MM.1S (cell line): ENCODE measurements around the gene NADK.

Source experiments
- DNase-seq: peaks from one replicate; pipeline ENCODE4 v3.0.0-alpha.2; 2015
- H2AFZ ChIP-seq: fragments of 300-600 bp; sonication (generic); 2 replicates; pipeline ENCODE4 v1.6.0; 2016; ENCODE audit warnings: antibody characterized with exemption, low read length
- H3F3A ChIP-seq: fragments of 300-600 bp; sonication (generic); 2 replicates; pipeline ENCODE4 v1.6.1; 2016; ENCODE audit warnings: mild to moderate bottlenecking, antibody characterized with exemption, low read length, moderate library complexity, mixed read lengths; ENCODE audit not compliant: insufficient read depth
- H3K27ac ChIP-seq: fragments of 300-600 bp; sonication (generic); 2 replicates; pipeline ENCODE4 v1.5.1; 2016; ENCODE audit warnings: mild to moderate bottlenecking, low read length
- H3K27me3 ChIP-seq: fragments of 300-600 bp; sonication (generic); replicated peaks from 2 replicates; pipeline ENCODE4 v1.6.0; 2016; ENCODE audit warnings: low read length; ENCODE audit not compliant: insufficient read depth
- H3K36me3 ChIP-seq: fragments of 300-600 bp; sonication (generic); replicated peaks from 2 replicates; pipeline ENCODE4 v1.6.1; 2016; ENCODE audit warnings: mild to moderate bottlenecking, low read length, mixed read lengths; ENCODE audit not compliant: insufficient read depth
- H3K4me1 ChIP-seq: fragments of 300-600 bp; sonication (generic); 2 replicates; pipeline ENCODE4 v1.6.1; 2016; ENCODE audit warnings: low read length, mixed read lengths
- H3K4me2 ChIP-seq: fragments of 300-600 bp; sonication (generic); 2 replicates; pipeline ENCODE4 v1.6.0; 2016; ENCODE audit warnings: low read depth, low read length
- H3K4me3 ChIP-seq: fragments of 300-600 bp; sonication (generic); 2 replicates; pipeline ENCODE4 v1.5.1; 2016; ENCODE audit warnings: low read length, mixed read lengths
- H3K79me2 ChIP-seq: fragments of 300-600 bp; sonication (generic); 2 replicates; pipeline ENCODE4 v1.6.1; 2016; ENCODE audit warnings: mixed run types, low read length, mixed read lengths
- H3K9ac ChIP-seq: fragments of 300-600 bp; sonication (generic); 2 replicates; pipeline ENCODE4 v1.6.1; 2016; ENCODE audit warnings: low read length, mixed read lengths
- H3K9me2 ChIP-seq: fragments of 300-600 bp; sonication (generic); replicated peaks from 2 replicates; pipeline ENCODE4 v1.6.1; 2016; ENCODE audit warnings: mild to moderate bottlenecking, low read length, mixed read lengths; ENCODE audit not compliant: insufficient read depth
- H3K9me3 ChIP-seq: fragments of 300-600 bp; sonication (generic); replicated peaks from 2 replicates; pipeline ENCODE4 v1.6.1; 2016; ENCODE audit warnings: mild to moderate bottlenecking, low read length, mixed read lengths; ENCODE audit not compliant: insufficient read depth
- H4K20me1 ChIP-seq: fragments of 300-600 bp; sonication (generic); 2 replicates; pipeline ENCODE4 v1.6.1; 2016; ENCODE audit warnings: mild to moderate bottlenecking, low read length, moderate library complexity, mixed read lengths; ENCODE audit not compliant: insufficient read depth
- EZH2 ChIP-seq: fragments of 300-600 bp; sonication (generic); optimal IDR thresholded peaks from 2 replicates; pipeline ENCODE3; 2017; ENCODE audit warnings: low read depth, mild to moderate bottlenecking, antibody characterized with exemption, low read length, mixed read lengths
- EZH2phosphoT487 ChIP-seq: fragments of 300-600 bp; sonication (generic); IDR thresholded peaks from 2 replicates; pipeline ENCODE4 v1.6.1; 2018; ENCODE audit warnings: antibody characterized with exemption, low read length
- TF ChIP-seq, protein P1 (sequence below): fragments of 300-600 bp; sonication (generic); IDR thresholded peaks from 2 replicates; pipeline ENCODE4 v1.5.1; 2016; ENCODE audit warnings: antibody characterized with exemption, low read length, mixed read lengths

The NADK gene

DNA sequence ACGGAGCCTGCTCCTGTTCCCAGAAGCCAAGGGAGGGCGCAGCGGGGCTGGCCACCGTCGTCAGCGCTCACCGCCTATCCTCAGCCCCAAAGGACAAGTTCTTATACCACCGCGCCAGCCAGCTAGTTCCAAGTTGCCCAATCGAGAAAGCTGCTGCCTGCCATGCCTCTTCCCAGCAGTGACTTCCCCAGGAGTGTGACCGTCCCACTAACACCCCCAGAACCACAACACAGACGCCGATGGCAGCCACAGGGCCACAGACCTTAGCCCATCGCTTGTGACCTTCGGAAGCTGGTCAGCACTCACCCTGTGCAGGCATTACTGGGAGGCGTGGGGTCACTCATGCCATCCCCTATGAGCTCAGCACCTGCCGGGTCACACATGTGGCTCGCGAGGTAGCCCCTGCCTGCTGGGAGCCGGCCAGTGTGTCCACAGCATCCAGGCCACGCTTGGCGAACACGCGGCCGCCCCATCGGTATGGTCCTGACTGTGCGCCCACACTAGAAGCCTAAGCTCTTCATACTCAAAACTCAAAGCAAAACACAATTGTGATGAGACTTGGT, 20.1 kb downstream of the NADK start:
- no peak overlapping the region for H2AFZ ChIP-seq
- H3K27ac ChIP-seq = no peak overlapping the region
- no peaks in the 10 kb centered on the region for H3K27me3 ChIP-seq
- H3K4me1 ChIP-seq = no peaks in the 10 kb centered on the region
- H3K36me3 ChIP-seq = peaks cover 4% of the 10 kb centered on the region
- no peak overlapping the region for H3K4me2 ChIP-seq
- H3K9me3 ChIP-seq = no peaks in the 10 kb centered on the region
- TF ChIP-seq, protein P1, sequence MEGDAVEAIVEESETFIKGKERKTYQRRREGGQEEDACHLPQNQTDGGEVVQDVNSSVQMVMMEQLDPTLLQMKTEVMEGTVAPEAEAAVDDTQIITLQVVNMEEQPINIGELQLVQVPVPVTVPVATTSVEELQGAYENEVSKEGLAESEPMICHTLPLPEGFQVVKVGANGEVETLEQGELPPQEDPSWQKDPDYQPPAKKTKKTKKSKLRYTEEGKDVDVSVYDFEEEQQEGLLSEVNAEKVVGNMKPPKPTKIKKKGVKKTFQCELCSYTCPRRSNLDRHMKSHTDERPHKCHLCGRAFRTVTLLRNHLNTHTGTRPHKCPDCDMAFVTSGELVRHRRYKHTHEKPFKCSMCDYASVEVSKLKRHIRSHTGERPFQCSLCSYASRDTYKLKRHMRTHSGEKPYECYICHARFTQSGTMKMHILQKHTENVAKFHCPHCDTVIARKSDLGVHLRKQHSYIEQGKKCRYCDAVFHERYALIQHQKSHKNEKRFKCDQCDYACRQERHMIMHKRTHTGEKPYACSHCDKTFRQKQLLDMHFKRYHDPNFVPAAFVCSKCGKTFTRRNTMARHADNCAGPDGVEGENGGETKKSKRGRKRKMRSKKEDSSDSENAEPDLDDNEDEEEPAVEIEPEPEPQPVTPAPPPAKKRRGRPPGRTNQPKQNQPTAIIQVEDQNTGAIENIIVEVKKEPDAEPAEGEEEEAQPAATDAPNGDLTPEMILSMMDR = no peak
- TF ChIP-seq EZH2phosphoT487 = no peak
- no peak for TF ChIP-seq EZH2
- H3K79me2 ChIP-seq = peaks cover 63% of the 10 kb centered on the region
- no peaks in the 10 kb centered on the region; the same call in 1 of the 2 replicates for H4K20me1 ChIP-seq
- DNase-seq = no peak
- H3K9ac ChIP-seq = no peak overlapping the region
- no peak overlapping the region for H3K4me3 ChIP-seq
- no peaks in the 10 kb centered on the region for H3K9me2 ChIP-seq
- no peaks in the 10 kb centered on the region for H3F3A ChIP-seq

DNA sequence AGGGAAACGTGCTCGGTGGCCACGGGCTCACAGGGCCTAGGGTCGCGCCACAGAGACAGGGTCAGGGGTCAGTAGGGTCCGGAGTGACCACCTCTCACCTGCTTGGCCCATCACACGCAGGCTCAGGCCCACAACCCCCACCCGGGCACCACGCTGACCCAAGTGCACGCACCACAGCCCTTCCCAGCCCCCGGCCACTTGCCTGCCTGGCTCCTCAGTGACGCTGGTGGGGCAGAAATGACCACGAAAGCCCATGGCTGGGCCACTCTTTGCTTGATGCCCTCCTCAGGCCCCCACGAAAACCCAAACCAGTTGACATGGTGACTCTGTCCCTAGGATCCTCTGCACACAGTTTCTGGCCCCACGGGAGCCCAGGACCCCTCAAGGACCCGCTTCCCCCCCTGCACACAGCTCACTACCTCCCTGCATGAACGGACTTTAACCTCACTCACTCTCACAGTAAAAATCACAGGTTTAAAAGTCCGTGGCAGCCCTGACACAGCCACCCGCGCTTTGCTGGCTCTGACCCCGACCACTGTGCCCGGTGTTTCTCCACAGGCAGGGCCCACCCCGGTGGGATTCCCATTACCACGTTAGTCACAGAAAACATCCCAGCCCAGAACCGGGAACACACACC, 20.7 kb downstream of the NADK start:
- H4K20me1 ChIP-seq = no peaks in the 10 kb centered on the region; the same call in 1 of the 2 replicates
- H3K36me3 ChIP-seq = peaks cover 4% of the 10 kb centered on the region
- H3K9ac ChIP-seq = no peak overlapping the region
- H3K27me3 ChIP-seq = no peaks in the 10 kb centered on the region
- no peak overlapping the region for H3K27ac ChIP-seq
- no peak overlapping the region for H3K4me3 ChIP-seq
- peaks cover 57% of the 10 kb centered on the region for H3K79me2 ChIP-seq
- TF ChIP-seq EZH2phosphoT487 = no peak
- TF ChIP-seq EZH2 = no peak
- TF ChIP-seq, protein P1 = no peak
- H3K4me1 ChIP-seq = no peaks in the 10 kb centered on the region
- H3K4me2 ChIP-seq = no peak overlapping the region
- no peaks in the 10 kb centered on the region for H3K9me3 ChIP-seq
- no peak overlapping the region for H2AFZ ChIP-seq
- no peak for DNase-seq
- no peaks in the 10 kb centered on the region for H3F3A ChIP-seq
- H3K9me2 ChIP-seq = no peaks in the 10 kb centered on the region

DNA sequence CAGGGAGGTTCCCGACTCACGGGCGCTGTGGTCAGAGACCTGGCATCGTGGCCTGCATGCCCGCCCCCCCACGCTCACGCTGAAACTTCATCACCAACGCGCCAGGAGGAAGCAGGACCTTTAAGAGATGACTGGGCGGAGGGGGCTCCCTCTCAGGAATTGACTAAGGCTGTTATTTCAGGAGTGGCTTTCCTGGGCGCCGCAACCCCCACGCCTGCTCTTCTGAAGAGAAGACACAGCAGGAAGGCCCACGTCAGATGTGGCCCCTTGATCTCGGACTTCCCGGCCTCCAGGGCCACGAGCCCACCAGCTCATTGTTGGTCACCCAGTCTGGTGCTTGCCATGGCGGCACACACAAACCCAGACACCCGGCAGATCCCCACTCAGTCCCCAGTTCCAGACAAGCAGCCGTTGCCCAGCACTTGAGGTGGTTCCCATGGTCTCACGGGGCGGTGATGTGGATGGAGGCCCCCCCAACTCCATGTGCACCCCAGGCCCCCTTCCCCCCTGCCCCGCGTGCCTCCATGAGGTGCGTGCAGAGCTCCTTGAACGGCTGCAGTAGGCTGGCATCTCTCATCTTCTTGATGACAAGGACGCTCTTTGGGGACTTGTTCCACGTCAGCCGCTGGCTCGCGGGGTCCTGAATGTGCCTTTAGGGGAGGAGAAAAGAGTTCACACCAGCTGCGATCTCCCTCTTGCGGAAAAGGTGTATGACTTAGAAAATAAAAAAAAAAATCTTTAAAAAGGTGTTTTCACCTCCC, 21.4 kb downstream of the NADK start:
- TF ChIP-seq, protein P1 = no peak
- TF ChIP-seq EZH2phosphoT487 (no peak), EZH2 (no peak)
- H2AFZ ChIP-seq = no peak overlapping the region
- DNase-seq = no peak
- H3K4me2 ChIP-seq = no peak overlapping the region
- H3K4me1 ChIP-seq = no peaks in the 10 kb centered on the region
- H4K20me1 ChIP-seq = no peaks in the 10 kb centered on the region; the same call in 1 of the 2 replicates
- H3K79me2 ChIP-seq = peaks cover 50% of the 10 kb centered on the region
- no peaks in the 10 kb centered on the region for H3K9me3 ChIP-seq
- no peak overlapping the region for H3K4me3 ChIP-seq
- H3K27ac ChIP-seq = no peak overlapping the region
- H3K27me3 ChIP-seq = no peaks in the 10 kb centered on the region
- no peak overlapping the region for H3K9ac ChIP-seq
- peaks cover 4% of the 10 kb centered on the region for H3K36me3 ChIP-seq
- no peaks in the 10 kb centered on the region for H3F3A ChIP-seq
- H3K9me2 ChIP-seq = no peaks in the 10 kb centered on the region
